Measurements from ENCODE around the gene NDUFS4.

- no peak for TF ChIP-seq CTCF (conservative IDR thresholded peaks at IDR 0.05)
- no peak for TF ChIP-seq EZH2 (IDR thresholded peaks at IDR 0.05; ENCODE audit: low read depth)
Measured at GRCh38 chr5:53613536-53613935, 53.1 kb downstream of the NDUFS4 start.

All from PC-9 (cell line).